ENCODE results near the gene IPO9.

- TF ChIP-seq RARB (CRISPR knock-in tag; IDR thresholded peaks at IDR 0.05): no peak
- no peak for TF ChIP-seq ARNTL (CRISPR knock-in tag; IDR thresholded peaks at IDR 0.05; ENCODE audit: borderline replicate concordance, low read depth)
- TF ChIP-seq ZC3H10 (CRISPR knock-in tag; IDR thresholded peaks at IDR 0.05): no peak
- no peak for TF ChIP-seq PATZ1 (CRISPR knock-in tag; IDR thresholded peaks at IDR 0.05; ENCODE audit: borderline replicate concordance)
- TF ChIP-seq ZNF565 (CRISPR knock-in tag; conservative IDR thresholded peaks at IDR 0.05; ENCODE audit: low read depth): no peak
- no peak for TF ChIP-seq CREB5 (CRISPR knock-in tag; IDR thresholded peaks at IDR 0.05; ENCODE audit: low read depth)
- no peak for TF ChIP-seq SNAI2 (CRISPR knock-in tag; IDR thresholded peaks at IDR 0.05)
- TF ChIP-seq ISL1 (CRISPR knock-in tag; IDR thresholded peaks at IDR 0.05): no peak
- no peak for TF ChIP-seq ZNF8 (CRISPR knock-in tag; IDR thresholded peaks at IDR 0.05)
- no peak for TF ChIP-seq TSHZ2 (CRISPR knock-in tag; IDR thresholded peaks at IDR 0.05)
- no peak for TF ChIP-seq ZNF70 (CRISPR knock-in tag; IDR thresholded peaks at IDR 0.05)
- TF ChIP-seq ZFP3 (CRISPR knock-in tag; IDR thresholded peaks at IDR 0.05): no peak
- no peak for TF ChIP-seq TCF4 (CRISPR knock-in tag; IDR thresholded peaks at IDR 0.05; ENCODE audit: borderline replicate concordance)
Observed at GRCh38 chr1:201914456-201915235, 85.7 kb downstream of the IPO9 start.
